GM18868 (cell line): ENCODE results near the gene HCFC2.

Experiments
- ATAC-seq: cut with Tn5 transposase; IDR thresholded peaks from one replicate; pipeline ENCODE4 v1.9.1; 2021; ENCODE audit warnings: mild to moderate bottlenecking, moderate library complexity; ENCODE audit not compliant: unreplicated experiment

HCFC2 gene

GRCh38 chr12:104056419-104056972 lies 7.8 kb upstream of the HCFC2 start:
- no peak for ATAC-seq

GRCh38 chr12:104057771-104058197 lies 6.5 kb upstream of the HCFC2 start:
- no peak for ATAC-seq

- no peak for ATAC-seq
Observed at GRCh38 chr12:104058802-104059201, 5.5 kb upstream of the HCFC2 start.

GRCh38 chr12:104059963-104060362 lies 4.4 kb upstream of the HCFC2 start:
- ATAC-seq = no peak

GRCh38 chr12:104060791-104061190 lies 3.5 kb upstream of the HCFC2 start:
- ATAC-seq = no peak

GRCh38 chr12:104063712-104064030 lies 660 bp upstream of the HCFC2 start:
- ATAC-seq = peak; percentile 28

GRCh38 chr12:104064842-104065427 lies 604 bp downstream of the HCFC2 start:
- peak; percentile 8 for ATAC-seq

GRCh38 chr12:104072099-104072498 lies 7.8 kb downstream of the HCFC2 start:
- ATAC-seq = no peak

GRCh38 chr12:104073699-104074098 lies 9.4 kb downstream of the HCFC2 start:
- ATAC-seq = no peak

GRCh38 chr12:104079024-104079423 lies 14.7 kb downstream of the HCFC2 start:
- ATAC-seq = no peak

- ATAC-seq = no peak
Observed at GRCh38 chr12:104080764-104081163, 16.4 kb downstream of the HCFC2 start.

GRCh38 chr12:104083769-104084475 lies 19.6 kb downstream of the HCFC2 start:
- ATAC-seq = peak; percentile 96

GRCh38 chr12:104090685-104091084 lies 26.4 kb downstream of the HCFC2 start:
- no peak for ATAC-seq

GRCh38 chr12:104091136-104091535 lies 26.8 kb downstream of the HCFC2 start:
- ATAC-seq = no peak

GRCh38 chr12:104094284-104094683 lies 30.0 kb downstream of the HCFC2 start:
- ATAC-seq = no peak

GRCh38 chr12:104095289-104095688 lies 31.0 kb downstream of the HCFC2 start:
- no peak for ATAC-seq

GRCh38 chr12:104097954-104098353 lies 33.6 kb downstream of the HCFC2 start:
- ATAC-seq = no peak

GRCh38 chr12:104105461-104105860 lies 41.1 kb downstream of the HCFC2 start:
- ATAC-seq = no peak

- ATAC-seq = no peak
Observed at GRCh38 chr12:104106965-104107364, 42.6 kb downstream of the HCFC2 start.

GRCh38 chr12:104108755-104109445 lies 44.6 kb downstream of the HCFC2 start:
- ATAC-seq = peak; percentile 74

GRCh38 chr12:104109446-104110271 lies 45.3 kb downstream of the HCFC2 start:
- no peak for ATAC-seq
